Breast epithelium (tissue), 4 donors: ENCODE measurements around the gene RELT. TPM values are rescaled to one million over a fixed set of nuclear protein-coding genes. Genes with fewer than 3 reads are reported as not detected.
A peak's percentile ranks its signal among the peaks of the same experiment; 100 is the strongest.

Experiments
- DNase-seq, 2 donors: peaks; one replicate each; pipeline ENCODE4 v3.0.0-alpha.2; 2019; ENCODE audit warnings: low spot score in 2 of 2
- H3K27ac ChIP-seq, 2 donors: fragments of 200-600 bp; sonication (generic) in 1 of 2; one replicate each; pipeline ENCODE4 v1.5.1; 2016 to 2019; ENCODE audit warnings: mild to moderate bottlenecking in 1 of 2
- H3K27me3 ChIP-seq, 2 donors: fragments of 200-600 bp; sonication (generic) in 1 of 2; one replicate each; pipeline versions ENCODE4 v1.5.1 to v1.6.0; 2017 to 2019; ENCODE audit warnings: control low read depth in 1 of 2, mild to moderate bottlenecking in 1 of 2
- H3K36me3 ChIP-seq: fragments of 200-600 bp; one replicate; pipeline ENCODE4 v1.5.1; 2019
- H3K4me1 ChIP-seq, 2 donors: fragments of 200-600 bp; sonication (generic); one replicate each; pipeline ENCODE4 v1.5.1; 2016 to 2019; ENCODE audit warnings: control low read depth in 1 of 2
- H3K4me3 ChIP-seq, 3 donors: fragments of 200-600 bp; sonication (generic); 1 replicate in 2 of 3; 2 replicates in 1 of 3; pipeline ENCODE4 v1.5.1; 2016 to 2019; ENCODE audit warnings: mild to moderate bottlenecking in 3 of 3, moderate library complexity in 2 of 3
- H3K9me3 ChIP-seq, 2 donors: fragments of 200-600 bp; sonication (generic) in 1 of 2; one replicate each; pipeline ENCODE4 v1.5.1; 2016 to 2019; ENCODE audit warnings: control low read depth in 1 of 2
- CTCF ChIP-seq, 3 donors: fragments of 450-650 bp; IDR thresholded peaks; one replicate each; pipeline ENCODE4 v1.5.1; 2016 to 2017; ENCODE audit warnings: antibody characterized with exemption in 3 of 3, mild to moderate bottlenecking in 3 of 3, moderate library complexity in 3 of 3
- POLR2A ChIP-seq: fragments of 450-650 bp; IDR thresholded peaks from one replicate; pipeline ENCODE4 v1.6.1; 2016; ENCODE audit warnings: antibody characterized with exemption, mild to moderate bottlenecking, moderate library complexity
- POLR2AphosphoS5 ChIP-seq, 3 donors: sonication (generic); formaldehyde crosslinking; IDR thresholded peaks; one replicate each; pipeline ENCODE4 v1.6.1; 2017; ENCODE audit warnings: antibody characterized with exemption in 3 of 3
- intact Hi-C: fragments of 100-400 bp; cut with DNase I; formaldehyde crosslinking; loops from one replicate; pipeline ENCODE4 v1.15.1; 2023; ENCODE audit warnings: low total_unique reads
- total RNA-seq, 3 donors: library from RNA; depleted of rRNA; stranded (reverse); fragments of >200 nt; gene quantifications; one replicate each; pipeline ENCODE4 v1.1.0, GENCODE V29; 2016

Gene RELT
- total RNA-seq, 3 donors from 2014 or later: 2.2 to 3.7 (median 2.3) TPM

- Histone ChIP-seq H3K27ac (peak overlapping the region in 1 of 2 donors; percentile 48), H3K4me1 (peaks cover 5 to 20% of the 10 kb centered on the region in 2 donors), H3K27me3 (no peaks in the 10 kb centered on the region), H3K9me3 (no peaks in the 10 kb centered on the region), H3K36me3 (no peaks in the 10 kb centered on the region), H3K4me3 (peak overlapping the region; percentile 17 to 67 (median 48))
- intact Hi-C loops: no loop called here
- no peak for TF ChIP-seq POLR2A
- no peak for TF ChIP-seq POLR2AphosphoS5 (IDR thresholded peaks at IDR 0.05)
- TF ChIP-seq CTCF (IDR thresholded peaks at IDR 0.05): no peak
- DNase-seq: no peak
Measured at GRCh38 chr11:73343076-73343873, 32.9 kb upstream of the RELT start.

- peak overlapping the region in 1 of 2 donors; percentile 58 for H3K27ac ChIP-seq
- peak overlapping the region in 1 of 3 donors; percentile 27 for H3K4me3 ChIP-seq
- no peaks in the 10 kb centered on the region for H3K27me3 ChIP-seq
- H3K9me3 ChIP-seq: no peaks in the 10 kb centered on the region
- no peaks in the 10 kb centered on the region for H3K36me3 ChIP-seq
- intact Hi-C loops: no loop called here
- peaks cover 5 to 20% of the 10 kb centered on the region in 2 donors for H3K4me1 ChIP-seq
- no peak for DNase-seq
- no peak for TF ChIP-seq CTCF (IDR thresholded peaks at IDR 0.05)
- no peak for TF ChIP-seq POLR2AphosphoS5 (IDR thresholded peaks at IDR 0.05)
- TF ChIP-seq POLR2A: no peak
Measured at GRCh38 chr11:73344191-73344607, 32.0 kb upstream of the RELT start.

GRCh38 chr11:73345481-73346160 lies 30.6 kb upstream of the RELT start:
- intact Hi-C loops: no loop called here
- Histone ChIP-seq H3K4me1 (peaks cover 5 to 20% of the 10 kb centered on the region in 2 donors), H3K9me3 (no peaks in the 10 kb centered on the region), H3K4me3 (no peak overlapping the region), H3K27ac (peak overlapping the region in 1 of 2 donors; percentile 58), H3K36me3 (no peaks in the 10 kb centered on the region), H3K27me3 (no peaks in the 10 kb centered on the region)
- no peak for TF ChIP-seq POLR2A
- TF ChIP-seq POLR2AphosphoS5 (IDR thresholded peaks at IDR 0.05): no peak
- TF ChIP-seq CTCF (IDR thresholded peaks at IDR 0.05): no peak
- no peak for DNase-seq

GRCh38 chr11:73346186-73346935 lies 29.8 kb upstream of the RELT start:
- Histone ChIP-seq H3K4me1 (peaks cover 5 to 20% of the 10 kb centered on the region in 2 donors), H3K27ac (peak overlapping the region in 1 of 2 donors; percentile 19), H3K9me3 (no peaks in the 10 kb centered on the region), H3K4me3 (no peak overlapping the region), H3K27me3 (no peaks in the 10 kb centered on the region), H3K36me3 (no peaks in the 10 kb centered on the region)
- intact Hi-C loops: no loop called here
- TF ChIP-seq POLR2AphosphoS5 (IDR thresholded peaks at IDR 0.05) (no peak), POLR2A (no peak), CTCF (IDR thresholded peaks at IDR 0.05) (no peak)
- DNase-seq: no peak
